GM18873 (cell line): ENCODE data around the gene PSMB8.

Experiments
- ATAC-seq: cut with Tn5 transposase; IDR thresholded peaks from one replicate; pipeline ENCODE4 v1.9.1; 2021; ENCODE audit warnings: mild to moderate bottlenecking, moderate library complexity, moderate number of reproducible peaks; ENCODE audit not compliant: unreplicated experiment, low FRiP score

Gene PSMB8

DNA sequence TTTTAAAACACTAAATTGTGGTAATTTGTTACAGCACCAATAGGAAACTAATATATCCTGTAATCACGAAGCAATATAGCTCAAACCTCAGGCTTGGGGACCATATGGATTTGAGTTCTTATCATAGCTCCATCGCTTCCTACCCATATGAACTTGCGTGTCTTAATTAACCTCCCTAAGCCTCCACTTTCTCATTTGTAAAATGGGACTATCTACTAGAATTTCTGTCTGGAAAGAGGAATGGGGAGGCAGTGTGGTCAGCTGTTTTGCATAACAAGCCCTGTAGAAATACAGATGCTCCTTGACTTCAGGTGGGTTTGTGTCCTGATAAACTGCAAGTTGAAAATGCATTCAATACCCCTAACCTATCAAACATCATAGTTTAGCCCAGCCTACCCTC lies 44.1 kb downstream of the PSMB8 start:
- no peak for ATAC-seq

DNA sequence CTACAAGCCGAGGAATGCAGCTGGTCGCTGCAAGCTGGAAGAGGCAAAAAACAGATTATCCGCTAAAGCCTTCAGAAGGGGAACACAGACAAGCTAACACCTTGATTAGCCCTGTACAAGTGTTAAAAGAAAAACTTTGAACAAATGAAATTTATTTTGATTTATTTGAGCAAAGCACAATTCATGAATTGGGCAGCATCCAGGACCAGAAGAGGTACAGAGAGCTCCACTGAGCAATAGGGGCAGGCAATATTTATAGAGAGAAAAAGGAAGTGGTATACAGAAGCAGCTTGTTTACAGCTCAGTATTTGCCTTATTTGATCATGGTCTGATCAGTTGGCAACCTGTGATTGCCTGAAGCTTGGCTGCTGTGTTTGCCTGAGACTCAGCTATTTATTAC lies 44.7 kb downstream of the PSMB8 start:
- ATAC-seq = no peak

DNA sequence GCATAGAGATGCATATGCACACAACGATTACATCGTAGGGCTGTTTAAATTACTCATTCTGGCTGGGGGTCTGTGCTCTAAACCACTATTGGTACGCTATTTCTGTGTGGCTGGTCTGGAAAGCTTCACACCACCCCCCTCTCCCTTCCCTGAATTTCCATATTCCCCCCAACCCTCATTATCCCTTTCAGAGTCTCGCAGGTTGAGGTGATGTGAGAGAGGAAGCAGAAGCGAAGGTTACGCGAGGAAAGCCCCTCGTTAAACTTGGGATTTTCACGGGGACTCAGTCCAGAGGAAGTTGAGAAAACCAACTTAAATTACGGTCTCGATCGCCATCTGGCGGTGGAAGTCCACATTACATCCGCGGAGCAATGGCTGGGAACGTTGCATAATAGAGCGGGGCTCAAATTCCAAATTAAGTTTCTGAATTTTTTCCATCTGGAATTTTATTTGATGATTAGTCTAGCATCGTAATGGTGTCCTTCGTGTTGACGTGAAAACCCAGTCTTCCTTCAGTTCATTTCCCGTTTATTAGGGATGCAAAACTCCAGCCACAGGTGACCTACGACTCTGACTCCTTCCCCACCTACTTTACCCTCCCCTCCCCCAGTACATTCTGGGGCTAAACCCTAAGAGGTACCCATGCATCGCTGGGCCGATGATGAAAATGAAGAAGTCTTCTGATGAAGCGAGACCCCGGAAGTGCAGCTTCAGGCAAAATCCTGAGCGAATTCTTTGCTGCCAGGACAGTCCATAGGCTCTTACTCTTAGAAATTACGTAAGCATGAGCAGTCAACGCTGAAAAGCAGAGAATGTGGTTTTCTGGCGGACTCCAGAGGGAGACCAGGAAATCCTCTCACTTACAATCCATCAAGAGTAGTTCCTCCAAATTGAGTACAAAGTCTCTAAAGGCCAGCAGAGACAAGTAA lies 46.7 kb downstream of the PSMB8 start:
- no peak for ATAC-seq

DNA sequence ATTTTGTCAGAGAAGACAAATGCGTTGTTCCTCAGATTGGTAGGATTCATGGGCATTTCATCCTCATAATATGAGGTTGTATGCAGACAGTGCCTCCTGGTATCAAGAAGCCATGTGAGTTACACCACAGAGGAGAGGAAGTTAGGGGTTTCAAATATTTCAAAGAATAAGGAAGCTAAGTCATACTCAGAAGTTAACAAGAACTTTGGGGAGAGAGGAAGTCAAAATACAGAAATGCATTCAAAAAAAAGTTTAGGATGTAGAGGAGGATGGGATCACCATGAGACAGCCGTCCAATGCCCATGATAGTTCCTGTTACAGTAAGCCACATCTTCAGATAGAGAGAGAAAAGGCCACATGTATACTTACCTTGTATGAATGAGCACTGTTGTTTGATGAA lies 49.3 kb downstream of the PSMB8 start:
- ATAC-seq = no peak

DNA sequence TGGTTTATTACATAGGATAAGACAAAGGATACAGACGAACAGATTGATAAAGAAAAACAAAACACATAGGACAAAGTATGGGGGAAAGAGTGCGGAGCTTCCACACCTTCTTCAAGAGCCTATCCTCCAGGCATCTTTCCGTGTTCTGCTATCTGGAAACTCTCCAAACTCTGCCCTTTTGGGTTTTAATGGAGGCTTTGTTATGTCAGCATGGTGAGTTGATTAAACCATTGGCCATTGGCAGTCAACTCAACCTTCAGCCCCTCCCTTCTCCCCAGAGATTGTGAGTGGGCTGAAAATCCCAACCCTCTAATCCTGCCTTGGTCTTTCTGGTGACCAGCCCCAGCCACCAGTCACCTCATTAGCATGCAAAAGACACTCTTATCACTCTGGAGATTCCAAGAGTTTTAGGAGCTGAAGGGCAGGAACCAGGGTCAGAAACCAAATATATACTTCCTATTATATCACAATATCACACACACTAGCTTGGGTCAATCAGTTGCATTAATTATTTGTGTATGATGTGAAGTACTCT lies 50.9 kb downstream of the PSMB8 start:
- no peak for ATAC-seq
